Measurements from ENCODE around the gene C4BPB.

GRCh38 chr1:207084701-207085180 lies 3.9 kb upstream of the C4BPB start:
- peak; percentile 61 to 69 (median 62) for TF ChIP-seq CTCF (optimal IDR thresholded peaks at IDR 0.05 in 1 of 3, IDR thresholded peaks at IDR 0.05 in 1 of 3, conservative IDR thresholded peaks at IDR 0.05 in 1 of 3; ENCODE audit: extremely low read depth in 1 of 3, insufficient read depth in 2 of 3, low read length in 3 of 3)
- no peak for TF ChIP-seq EZH2 (IDR thresholded peaks at IDR 0.05; ENCODE audit: low read length)
